ENCODE measurements around the gene CSRP1.

- TF ChIP-seq CTCF (IDR thresholded peaks at IDR 0.05): no peak
- no peak for TF ChIP-seq POLR2A (IDR thresholded peaks at IDR 0.05)
Measured at GRCh38 chr1:201475915-201476669, 30.8 kb downstream of the CSRP1 start.

Measured in tibial nerve (tissue), 3 donors.